BLaER1 treated with 17β-estradiol and CSF1 and Interleukin-3, amounts not matched to agents 10 nM and 100 nM (cell line): Measurements from ENCODE around the gene SPA17.

Experiments used
- H3K27ac ChIP-seq, 11 experiments: shearing (Covaris generic); formaldehyde crosslinking; 2 replicates each; pipeline ENCODE4 v1.8.1; 2022
- H3K27me3 ChIP-seq, 11 experiments: shearing (Covaris generic); formaldehyde crosslinking; 2 replicates each; pipeline ENCODE4 v1.8.1; 2022
- H3K36me3 ChIP-seq, 11 experiments: shearing (Covaris generic); formaldehyde crosslinking; 2 replicates each; pipeline ENCODE4 v1.8.1; 2022
- H3K4me1 ChIP-seq, 10 experiments: shearing (Covaris generic); formaldehyde crosslinking; 2 replicates each; pipeline ENCODE4 v1.8.1; 2022
- H3K4me2 ChIP-seq, 11 experiments: shearing (Covaris generic); formaldehyde crosslinking; 2 replicates each; pipeline ENCODE4 v1.8.1; 2022
- H3K4me3 ChIP-seq, 10 experiments: shearing (Covaris generic); formaldehyde crosslinking; 2 replicates each; pipeline ENCODE4 v1.8.1; 2022
- H3K9ac ChIP-seq, 11 experiments: shearing (Covaris generic); formaldehyde crosslinking; 2 replicates each; pipeline ENCODE4 v1.8.1; 2022
- H3K9me3 ChIP-seq, 11 experiments: shearing (Covaris generic); formaldehyde crosslinking; replicated peaks in 1 of 11; 2 replicates each; pipeline ENCODE4 v1.8.1; 2022
- H4K20me1 ChIP-seq, 11 experiments: shearing (Covaris generic); formaldehyde crosslinking; 2 replicates each; pipeline ENCODE4 v1.8.1; 2022
- Cebpa-rat ChIP-seq, 11 experiments: shearing (Covaris generic); IDR thresholded peaks; 2 replicates each; pipeline ENCODE4 v1.8.1; 2022

The SPA17 gene

DNA sequence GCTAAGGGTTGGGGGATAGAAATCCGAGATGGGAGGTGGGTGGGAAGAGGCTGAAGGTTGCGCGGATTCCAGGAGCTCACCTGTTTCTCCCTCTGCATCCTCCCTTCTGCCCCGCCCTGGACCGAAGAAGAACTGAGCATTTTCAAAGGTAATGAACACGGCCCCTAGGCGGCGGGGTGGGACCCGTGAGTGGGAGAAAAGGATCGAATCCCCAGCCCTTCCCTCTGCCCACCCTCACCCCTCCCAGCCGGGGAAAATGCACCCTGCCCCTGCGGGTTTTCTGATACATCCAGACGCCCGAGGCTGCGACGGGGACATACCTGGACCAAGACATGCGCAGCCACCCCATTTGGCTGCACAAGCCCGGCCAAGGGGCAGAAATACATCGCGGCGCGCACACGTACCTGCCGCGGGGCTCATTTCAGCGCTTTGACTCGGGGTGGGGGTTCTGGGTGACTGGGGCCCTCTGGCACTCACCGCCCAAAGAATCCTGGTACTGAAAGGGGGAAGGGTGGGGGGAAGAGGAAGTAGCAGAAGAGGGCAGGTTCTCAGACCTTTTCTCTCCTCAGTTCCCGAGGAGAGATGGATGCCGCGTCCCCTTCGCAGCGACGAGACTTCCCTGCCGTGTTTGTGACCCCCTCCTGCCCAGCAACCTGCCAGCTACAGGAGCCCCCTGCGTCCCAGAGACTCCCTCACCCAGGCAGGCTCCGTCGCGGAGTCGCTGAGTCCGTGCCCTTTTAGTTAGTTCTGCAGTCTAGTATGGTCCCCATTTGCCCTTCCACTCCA is 72.3 kb downstream of the SPA17 start:
- no peak for TF ChIP-seq Cebpa-rat (IDR thresholded peaks at IDR 0.05)
- peak overlapping the region; percentile 53 to 76 (median 71); a peak in 21 of 22 replicates for H3K9ac ChIP-seq

DNA sequence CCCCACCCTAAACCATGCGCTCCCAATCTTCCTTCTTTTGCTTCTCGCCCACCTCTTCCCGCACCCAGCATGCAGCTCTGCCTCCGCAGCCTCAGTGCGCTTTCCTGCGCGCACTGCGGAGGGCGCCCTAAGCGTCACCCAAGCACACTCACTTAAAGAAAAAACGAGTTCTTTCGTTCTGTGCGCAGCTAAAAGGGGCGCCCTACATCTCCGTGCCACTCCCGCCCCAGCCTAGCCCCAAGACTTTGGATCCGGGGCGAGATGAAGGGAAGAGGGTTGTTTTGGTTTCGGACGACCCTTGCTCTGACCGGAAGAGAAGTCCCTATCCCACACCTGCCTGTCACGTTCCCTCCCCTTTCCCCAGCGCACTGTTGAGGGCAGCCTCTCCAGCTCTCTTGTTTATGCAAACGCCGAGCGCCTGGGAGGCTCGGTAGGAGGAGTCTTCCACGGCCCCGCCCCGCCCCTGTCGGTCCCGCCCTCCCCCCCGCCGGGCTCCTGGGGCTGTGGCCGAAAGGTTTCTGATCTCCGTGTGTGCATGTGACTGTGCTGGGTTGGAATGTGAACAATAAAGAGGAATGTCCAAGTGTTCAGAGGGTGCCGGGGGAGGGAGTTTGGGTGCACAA is 73.0 kb downstream of the SPA17 start:
- Histone ChIP-seq H3K4me1 (peaks cover 30 to 76% (median 53%) of the 10 kb centered on the region in 10 experiments), H3K27ac (peak overlapping the region in 10 of 11 experiments; percentile 7 to 61 (median 52); a peak in 16 of 22 replicates), H3K9me3 (no peaks in the 10 kb centered on the region), H3K9ac (peak overlapping the region; percentile 53 to 76 (median 71); a peak in 21 of 22 replicates), H3K4me2 (peak overlapping the region; percentile 88 to 99 (median 97)), H3K36me3 (peaks cover 0 to 6% (median 0%) of the 10 kb centered on the region in 11 experiments; a peak in 2 of 22 replicates), H3K4me3 (peak overlapping the region; percentile 58 to 73 (median 65)), H4K20me1 (peaks cover 0 to 42% (median 5%) of the 10 kb centered on the region in 11 experiments; a peak in 9 of 22 replicates), H3K27me3 (no peaks in the 10 kb centered on the region; a peak in 1 of 22 replicates)
- no peak for TF ChIP-seq Cebpa-rat (IDR thresholded peaks at IDR 0.05)

More for the DNA sequence above, 72.3 kb downstream of the SPA17 start:
- H3K4me3 ChIP-seq = peak overlapping the region; percentile 58 to 73 (median 65)
- peak overlapping the region; percentile 88 to 99 (median 97) for H3K4me2 ChIP-seq
- peaks cover 0 to 47% (median 11%) of the 10 kb centered on the region in 11 experiments; a peak in 10 of 22 replicates for H4K20me1 ChIP-seq
- H3K27me3 ChIP-seq = no peaks in the 10 kb centered on the region; a peak in 1 of 22 replicates
- H3K4me1 ChIP-seq = peaks cover 37 to 83% (median 58%) of the 10 kb centered on the region in 10 experiments
- H3K27ac ChIP-seq = peak overlapping the region; percentile 7 to 61 (median 51); a peak in 18 of 22 replicates
- no peaks in the 10 kb centered on the region for H3K9me3 ChIP-seq
- H3K36me3 ChIP-seq = peaks cover 0 to 6% (median 0%) of the 10 kb centered on the region in 11 experiments; a peak in 2 of 22 replicates
